Kidney tubule cell (primary cell): ENCODE results near the gene KLK2.

ENCODE experiments used
- DNase-seq: peaks from one replicate; pipeline ENCODE4 v3.0.0-alpha.2; 2018; ENCODE audit warnings: low spot score

KLK2 gene

GRCh38 chr19:50924586-50924985 lies 51.3 kb downstream of the KLK2 start:
- no peak for DNase-seq

- peak; percentile 14 for DNase-seq
Measured at GRCh38 chr19:50925734-50926133, 52.5 kb downstream of the KLK2 start.

GRCh38 chr19:50926144-50926543 lies 52.9 kb downstream of the KLK2 start:
- no peak for DNase-seq

- DNase-seq: no peak
Measured at GRCh38 chr19:50928831-50929230, 55.6 kb downstream of the KLK2 start.
